Keratinocyte (primary cell): ENCODE data around the gene NANOS3.

ENCODE experiments used
- CTCF ChIP-seq, 3 experiments: IDR thresholded peaks in 1 of 3; conservative IDR thresholded peaks in 1 of 3; optimal IDR thresholded peaks in 1 of 3; 2 replicates in 2 of 3; 3 replicates in 1 of 3; pipeline versions ENCODE3 to v1.5.1; 2011; ENCODE audit warnings: low read length in 3 of 3, mild to moderate bottlenecking in 3 of 3, moderate library complexity in 2 of 3, control low read depth in 1 of 3, inconsistent platforms in 1 of 3; ENCODE audit not compliant: insufficient read depth in 2 of 3; ENCODE audit errors: extremely low read depth in 1 of 3
- EZH2 ChIP-seq: IDR thresholded peaks from one replicate; pipeline ENCODE4 v1.6.1; 2012; ENCODE audit warnings: inconsistent platforms, mild to moderate bottlenecking, low read length, moderate library complexity

GRCh38 chr19:13877303-13877702 is 369 bp downstream of the NANOS3 start:
- TF ChIP-seq CTCF (optimal IDR thresholded peaks at IDR 0.05 in 1 of 3, IDR thresholded peaks at IDR 0.05 in 1 of 3, conservative IDR thresholded peaks at IDR 0.05 in 1 of 3; ENCODE audit: extremely low read depth in 1 of 3, insufficient read depth in 2 of 3, low read length in 3 of 3): no peak
- TF ChIP-seq EZH2: no peak
